Smooth muscle cell (in vitro differentiated cells): Measurements from ENCODE around the gene LZTR1. TPM values are rescaled to one million over a fixed set of nuclear protein-coding genes. Genes with fewer than 3 reads are reported as not detected.

Experiments
- DNase-seq: peaks from one replicate; lab custom pipeline; 2025; ENCODE audit not compliant: unreplicated experiment; lab: John Stamatoyannopoulos, UW
- H2AFZ ChIP-seq: fragments of 200-600 bp; sonication (generic); 2 replicates; pipeline ENCODE4 v1.6.0; 2016; ENCODE audit warnings: antibody characterized with exemption, low read depth, mild to moderate bottlenecking
- H3F3A ChIP-seq: fragments of 200-600 bp; sonication (generic); 2 replicates; pipeline ENCODE4 v1.6.0; 2017; ENCODE audit warnings: antibody characterized with exemption, low read depth
- H3K27ac ChIP-seq: fragments of 200-600 bp; sonication (generic); 2 replicates; pipeline ENCODE4 v1.5.1; 2016; ENCODE audit warnings: low read depth, mild to moderate bottlenecking
- H3K27me3 ChIP-seq: fragments of 200-600 bp; sonication (generic); 2 replicates; pipeline ENCODE4 v1.6.1; 2016; ENCODE audit warnings: low read depth, mild to moderate bottlenecking
- H3K36me3 ChIP-seq: fragments of 200-600 bp; sonication (generic); 2 replicates; pipeline ENCODE4 v1.5.1; 2016; ENCODE audit warnings: low read depth
- H3K4me1 ChIP-seq: fragments of 200-600 bp; sonication (generic); 2 replicates; pipeline ENCODE4 v1.5.1; 2016; ENCODE audit warnings: low read depth
- H3K4me2 ChIP-seq: fragments of 200-600 bp; sonication (generic); 2 replicates; pipeline ENCODE4 v1.6.0; 2016; ENCODE audit warnings: mild to moderate bottlenecking
- H3K4me3 ChIP-seq: fragments of 200-600 bp; sonication (generic); 2 replicates; pipeline ENCODE4 v1.5.1; 2016; ENCODE audit warnings: mild to moderate bottlenecking
- H3K79me2 ChIP-seq: fragments of 200-600 bp; sonication (generic); 2 replicates; pipeline ENCODE4 v1.6.0; 2016; ENCODE audit warnings: low read depth, mild to moderate bottlenecking
- H3K9ac ChIP-seq: fragments of 200-600 bp; sonication (generic); 2 replicates; pipeline ENCODE4 v1.6.0; 2016; ENCODE audit warnings: low read depth
- H3K9me3 ChIP-seq: fragments of 200-600 bp; sonication (generic); replicated peaks from 2 replicates; pipeline ENCODE4 v1.5.1; 2016; ENCODE audit warnings: low read depth
- H4K20me1 ChIP-seq: fragments of 200-600 bp; sonication (generic); 2 replicates; pipeline ENCODE4 v1.6.0; 2016; ENCODE audit warnings: low read depth
- WGBS: methylation state at CpG from one replicate; pipeline ENCODE4 v1.1.7; 2016; ENCODE audit warnings: low lambda C conversion rate; 5-methylcytosine and 5-hydroxymethylcytosine counted together
- polyA plus RNA-seq: library from polyadenylated mRNA; unstranded; fragments of >200 nt; fragmentation: Nextera tagmentation; extraction: Ambion mirVana; gene quantifications from 2 replicates; pipeline ENCODE4 v1.2.1, GENCODE V29; 2016
- total RNA-seq: library from RNA; depleted of rRNA; stranded (reverse); fragments of >200 nt; gene quantifications from 2 replicates; pipeline ENCODE4 v1.2.3, GENCODE V29; 2014
- TF ChIP-seq, protein P1 (sequence below): fragments of 200-600 bp; sonication (generic); IDR thresholded peaks from 2 replicates; pipeline ENCODE4 v1.5.1; 2017; ENCODE audit warnings: borderline replicate concordance, mild to moderate bottlenecking, antibody characterized with exemption; ENCODE audit not compliant: insufficient read depth, poor library complexity, severe bottlenecking

LZTR1 gene
- total and polyA plus RNA-seq, 2 experiments from 2014 or later, result 34.2 to 43.9 TPM

DNA sequence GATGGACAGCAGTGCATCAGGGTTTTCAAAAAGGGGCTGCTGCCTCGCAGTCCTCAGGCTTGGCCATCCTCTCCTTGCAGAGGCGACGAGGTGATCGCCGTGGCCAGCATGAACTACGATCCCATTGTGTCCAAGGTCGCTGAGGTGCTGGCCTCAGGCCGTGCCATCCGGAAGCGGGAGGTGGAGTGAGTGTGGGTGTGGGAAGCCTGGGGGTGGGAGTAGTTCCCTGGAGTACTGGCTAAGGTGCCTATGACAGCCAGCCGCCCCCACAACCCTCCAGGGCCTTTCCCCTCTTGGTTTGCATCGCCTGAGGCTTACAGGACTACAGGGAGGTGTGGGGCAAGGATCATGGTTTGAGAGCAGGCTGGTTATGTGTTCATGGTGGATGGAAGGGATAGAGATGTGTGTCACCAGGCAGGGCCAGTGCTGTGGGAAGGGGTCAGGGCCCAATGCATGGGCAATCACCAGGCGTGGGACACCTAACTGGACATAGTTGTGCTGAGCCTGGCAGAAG, 2.1 kb upstream of the LZTR1 start:
- DNase-seq, result no peak
- H3K4me2 ChIP-seq, result peak overlapping the region; percentile 74
- TF ChIP-seq, protein P1, sequence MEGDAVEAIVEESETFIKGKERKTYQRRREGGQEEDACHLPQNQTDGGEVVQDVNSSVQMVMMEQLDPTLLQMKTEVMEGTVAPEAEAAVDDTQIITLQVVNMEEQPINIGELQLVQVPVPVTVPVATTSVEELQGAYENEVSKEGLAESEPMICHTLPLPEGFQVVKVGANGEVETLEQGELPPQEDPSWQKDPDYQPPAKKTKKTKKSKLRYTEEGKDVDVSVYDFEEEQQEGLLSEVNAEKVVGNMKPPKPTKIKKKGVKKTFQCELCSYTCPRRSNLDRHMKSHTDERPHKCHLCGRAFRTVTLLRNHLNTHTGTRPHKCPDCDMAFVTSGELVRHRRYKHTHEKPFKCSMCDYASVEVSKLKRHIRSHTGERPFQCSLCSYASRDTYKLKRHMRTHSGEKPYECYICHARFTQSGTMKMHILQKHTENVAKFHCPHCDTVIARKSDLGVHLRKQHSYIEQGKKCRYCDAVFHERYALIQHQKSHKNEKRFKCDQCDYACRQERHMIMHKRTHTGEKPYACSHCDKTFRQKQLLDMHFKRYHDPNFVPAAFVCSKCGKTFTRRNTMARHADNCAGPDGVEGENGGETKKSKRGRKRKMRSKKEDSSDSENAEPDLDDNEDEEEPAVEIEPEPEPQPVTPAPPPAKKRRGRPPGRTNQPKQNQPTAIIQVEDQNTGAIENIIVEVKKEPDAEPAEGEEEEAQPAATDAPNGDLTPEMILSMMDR, result no peak
- H3K79me2 ChIP-seq, result peaks cover 18% of the 10 kb centered on the region
- H2AFZ ChIP-seq, result no peak overlapping the region
- H3K9me3 ChIP-seq, result no peaks in the 10 kb centered on the region
- H4K20me1 ChIP-seq, result no peaks in the 10 kb centered on the region
- peaks cover 19% of the 10 kb centered on the region for H3K4me1 ChIP-seq
- no peaks in the 10 kb centered on the region for H3K27me3 ChIP-seq
- no peak overlapping the region for H3K27ac ChIP-seq
- H3K9ac ChIP-seq, result no peak overlapping the region
- H3K4me3 ChIP-seq, result peak overlapping the region; percentile 6
- no peaks in the 10 kb centered on the region for H3K36me3 ChIP-seq
- WGBS, result 76% methylated on average over 13 of the region's 13 CpGs
- no peaks in the 10 kb centered on the region for H3F3A ChIP-seq

DNA sequence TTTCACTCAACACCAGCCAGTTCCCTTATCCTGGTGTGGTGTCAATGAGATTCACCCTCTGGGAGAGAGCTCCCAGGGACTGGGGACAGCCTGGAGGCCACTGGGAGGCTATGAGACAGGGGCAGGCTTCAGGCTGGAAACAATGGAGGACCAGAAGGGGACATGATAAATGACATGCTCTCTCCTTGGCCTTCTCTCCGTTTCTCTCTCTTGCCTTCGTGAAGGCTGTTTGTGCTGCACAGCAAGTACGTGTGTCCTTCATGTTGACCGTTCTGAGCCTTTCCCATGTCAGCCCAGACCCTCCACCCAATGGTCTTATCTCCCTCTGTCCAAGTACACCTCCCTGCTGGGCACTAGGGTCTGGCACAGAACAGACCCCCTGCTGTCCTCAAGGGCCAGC, 1.6 kb upstream of the LZTR1 start:
- H3K9me3 ChIP-seq, result no peaks in the 10 kb centered on the region
- H3K4me3 ChIP-seq, result no peak overlapping the region
- no peak for DNase-seq
- no peaks in the 10 kb centered on the region for H3K36me3 ChIP-seq
- no peak overlapping the region for H3K9ac ChIP-seq
- TF ChIP-seq, protein P1, result no peak
- no peak overlapping the region for H3K27ac ChIP-seq
- H3K4me2 ChIP-seq, result peak overlapping the region; percentile 74
- no peaks in the 10 kb centered on the region for H3F3A ChIP-seq
- H2AFZ ChIP-seq, result no peak overlapping the region
- no peaks in the 10 kb centered on the region for H3K27me3 ChIP-seq
- 89% methylated on average over 4 of the region's 4 CpGs for WGBS
- H3K4me1 ChIP-seq, result peaks cover 19% of the 10 kb centered on the region
- H4K20me1 ChIP-seq, result no peaks in the 10 kb centered on the region
- H3K79me2 ChIP-seq, result peaks cover 18% of the 10 kb centered on the region

DNA sequence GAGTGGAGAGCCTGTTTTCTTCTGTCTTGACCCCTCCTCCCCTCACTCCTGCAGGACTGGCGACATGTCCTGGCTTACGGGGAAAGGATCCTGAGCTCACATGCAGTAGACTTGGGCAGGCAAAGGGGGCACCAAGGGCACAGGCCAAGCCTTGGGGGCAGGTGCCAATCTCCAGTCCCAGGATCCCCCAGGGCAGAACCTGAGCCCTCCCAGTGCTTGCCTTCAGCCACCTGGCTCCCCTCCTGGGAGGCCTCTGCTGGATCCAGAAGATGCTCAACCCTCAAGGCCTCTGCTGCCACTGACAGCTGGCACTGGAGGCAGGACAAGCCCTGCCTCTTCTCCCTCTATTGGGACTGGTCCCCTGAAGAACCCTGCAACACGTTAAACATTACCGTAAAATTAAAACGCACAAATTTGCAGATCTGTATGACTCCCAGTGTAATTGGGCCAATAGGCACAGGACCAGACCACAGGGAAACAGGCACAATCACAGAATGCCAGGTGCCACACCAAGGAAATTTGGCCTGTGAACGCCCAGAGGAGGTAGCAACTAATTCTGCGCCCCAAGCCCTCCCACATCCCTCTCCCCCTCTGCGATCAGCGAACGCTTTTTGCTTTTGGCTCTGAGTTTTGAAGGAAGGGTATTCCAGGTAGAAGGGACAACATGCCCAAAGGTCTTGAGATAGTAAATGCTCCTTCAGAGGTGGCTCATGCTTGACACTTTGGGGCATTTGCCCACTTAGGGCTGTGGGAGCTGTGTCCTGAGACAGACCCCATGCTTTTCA, 967 bp upstream of the LZTR1 start:
- peak overlapping the region; percentile 86 for H2AFZ ChIP-seq
- WGBS, result 82% methylated on average over 10 of the region's 10 CpGs
- peak overlapping the region; percentile 98 for H3K4me2 ChIP-seq

More for the DNA sequence above, 967 bp upstream of the LZTR1 start:
- no peaks in the 10 kb centered on the region for H3K36me3 ChIP-seq
- TF ChIP-seq, protein P1, result no peak
- peaks cover 18% of the 10 kb centered on the region for H3K79me2 ChIP-seq
- H3K27me3 ChIP-seq, result no peaks in the 10 kb centered on the region
- H4K20me1 ChIP-seq, result no peaks in the 10 kb centered on the region
- no peaks in the 10 kb centered on the region for H3F3A ChIP-seq
- H3K4me3 ChIP-seq, result peak overlapping the region; percentile 90
- peaks cover 19% of the 10 kb centered on the region for H3K4me1 ChIP-seq
- DNase-seq, result no peak
- H3K9ac ChIP-seq, result peak overlapping the region; percentile 70
- H3K27ac ChIP-seq, result peak overlapping the region; percentile 57
- no peaks in the 10 kb centered on the region for H3K9me3 ChIP-seq
